GM18511 (cell line): ENCODE results near the gene XIRP1.

Experiments used
- ATAC-seq: cut with Tn5 transposase; IDR thresholded peaks from one replicate; pipeline ENCODE4 v1.9.1; 2021; ENCODE audit warnings: mild to moderate bottlenecking, moderate library complexity; ENCODE audit not compliant: unreplicated experiment

The XIRP1 gene

GRCh38 chr3:39188271-39189149 is 3.9 kb downstream of the XIRP1 start:
- ATAC-seq: no peak

GRCh38 chr3:39187372-39188155 is 4.8 kb downstream of the XIRP1 start:
- no peak for ATAC-seq

- ATAC-seq: no peak
These were observed 5.7 kb downstream of the XIRP1 start for GRCh38 chr3:39186692-39187151.

GRCh38 chr3:39185959-39186691 is 6.3 kb downstream of the XIRP1 start:
- no peak for ATAC-seq

GRCh38 chr3:39185326-39185958 is 7.0 kb downstream of the XIRP1 start:
- ATAC-seq: no peak

DNA sequence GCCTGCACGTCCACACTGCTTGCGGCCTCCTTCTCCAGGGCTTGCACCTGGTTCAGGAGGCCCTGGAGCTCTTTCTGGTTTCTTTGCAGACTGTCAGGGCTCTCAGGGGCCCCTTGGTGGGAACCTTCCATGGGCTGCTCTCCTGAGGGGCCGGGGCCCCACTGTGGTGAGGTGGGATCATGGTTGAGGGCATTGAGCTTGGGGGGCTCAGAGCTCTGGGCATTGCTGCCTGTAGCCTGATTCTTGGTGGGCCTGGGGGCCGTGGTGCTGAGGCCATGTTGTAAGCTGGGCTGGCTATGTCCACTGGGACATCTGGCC is 7.5 kb downstream of the XIRP1 start:
- no peak for ATAC-seq

DNA sequence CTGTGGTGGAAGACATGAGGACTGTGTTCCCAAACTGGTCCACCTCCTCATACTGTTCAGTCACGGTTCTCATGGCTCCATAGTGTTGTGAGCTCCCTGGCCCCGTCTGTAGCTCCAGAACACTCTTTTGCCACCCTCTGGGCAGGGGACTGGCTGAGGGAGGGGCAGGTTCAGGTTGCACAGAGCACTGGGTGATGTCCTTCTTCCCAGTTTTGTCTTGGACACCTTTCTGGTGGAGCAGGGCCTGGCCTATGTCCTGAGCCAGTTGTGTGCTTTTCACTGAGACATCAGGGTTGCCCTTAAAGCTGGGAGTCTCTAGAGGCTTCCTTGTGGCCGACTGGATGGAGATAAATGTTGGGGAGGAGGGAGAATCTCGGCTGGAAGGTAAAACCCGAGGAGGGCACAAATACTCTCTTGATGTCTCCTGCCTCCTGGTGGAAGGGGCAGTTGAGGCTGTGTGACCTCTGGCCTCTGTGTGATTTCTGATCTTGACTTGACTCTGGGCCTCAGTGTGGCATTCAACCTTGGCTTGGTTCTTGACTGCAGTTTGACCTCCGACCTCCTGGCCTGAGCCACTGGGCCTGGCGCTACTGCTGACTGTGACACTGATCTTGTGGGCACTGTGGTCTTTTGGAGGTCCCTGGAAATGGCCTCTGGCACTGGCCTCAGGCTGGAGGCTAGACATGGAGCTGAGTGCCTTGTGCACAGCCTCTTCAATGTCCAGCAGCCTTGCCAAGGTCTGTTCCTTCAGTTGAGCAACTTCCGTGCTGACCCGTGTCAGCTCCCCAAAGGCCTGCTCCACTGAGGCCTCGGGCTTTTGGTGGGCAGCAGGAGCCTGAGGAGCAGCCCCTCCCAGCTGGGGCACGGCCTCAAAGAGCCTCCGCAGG is 8.1 kb downstream of the XIRP1 start:
- no peak for ATAC-seq

DNA sequence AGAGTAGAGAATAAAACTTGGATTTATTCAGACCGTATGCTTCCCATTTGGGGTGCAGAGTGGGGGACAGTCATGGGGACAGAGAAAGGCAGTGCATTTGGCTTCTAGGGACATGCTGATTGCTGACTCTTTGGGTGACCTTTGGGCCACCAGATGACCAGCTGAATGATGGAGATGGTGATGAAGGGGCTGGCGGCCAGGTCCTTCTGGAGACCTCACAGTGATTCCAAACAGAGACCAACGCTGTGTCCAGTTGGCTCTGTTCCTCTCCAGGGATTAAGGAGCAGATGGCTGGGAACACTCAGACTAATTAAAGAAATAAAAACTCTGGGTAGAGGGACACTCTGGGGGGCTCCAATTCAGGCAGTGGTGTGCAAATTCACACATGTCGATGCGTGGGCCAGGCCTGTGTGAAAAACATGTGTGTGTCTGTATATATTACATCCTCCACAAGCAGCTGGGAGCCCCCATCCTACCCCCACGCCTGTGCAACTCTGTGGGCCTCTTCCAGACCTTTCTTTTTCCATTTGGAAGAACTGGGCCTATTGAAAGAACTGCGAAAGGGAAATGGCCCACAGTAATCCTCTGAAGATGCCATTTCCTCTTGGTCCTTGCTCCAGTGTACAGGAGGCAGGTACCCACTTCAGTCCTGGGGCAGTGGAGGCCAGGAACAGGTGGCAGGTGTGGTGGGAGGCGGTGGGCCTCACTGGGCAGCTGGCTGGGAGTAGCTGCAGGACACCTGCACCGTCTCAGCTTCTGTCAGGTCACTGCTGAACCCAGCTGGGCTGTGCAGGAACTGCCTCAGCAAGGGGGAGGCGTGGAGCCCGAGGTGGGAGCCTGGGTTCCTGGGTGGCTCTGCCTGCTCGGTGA is 8.9 kb downstream of the XIRP1 start:
- ATAC-seq: no peak

GRCh38 chr3:39181408-39182335 is 10.7 kb downstream of the XIRP1 start:
- no peak for ATAC-seq

DNA sequence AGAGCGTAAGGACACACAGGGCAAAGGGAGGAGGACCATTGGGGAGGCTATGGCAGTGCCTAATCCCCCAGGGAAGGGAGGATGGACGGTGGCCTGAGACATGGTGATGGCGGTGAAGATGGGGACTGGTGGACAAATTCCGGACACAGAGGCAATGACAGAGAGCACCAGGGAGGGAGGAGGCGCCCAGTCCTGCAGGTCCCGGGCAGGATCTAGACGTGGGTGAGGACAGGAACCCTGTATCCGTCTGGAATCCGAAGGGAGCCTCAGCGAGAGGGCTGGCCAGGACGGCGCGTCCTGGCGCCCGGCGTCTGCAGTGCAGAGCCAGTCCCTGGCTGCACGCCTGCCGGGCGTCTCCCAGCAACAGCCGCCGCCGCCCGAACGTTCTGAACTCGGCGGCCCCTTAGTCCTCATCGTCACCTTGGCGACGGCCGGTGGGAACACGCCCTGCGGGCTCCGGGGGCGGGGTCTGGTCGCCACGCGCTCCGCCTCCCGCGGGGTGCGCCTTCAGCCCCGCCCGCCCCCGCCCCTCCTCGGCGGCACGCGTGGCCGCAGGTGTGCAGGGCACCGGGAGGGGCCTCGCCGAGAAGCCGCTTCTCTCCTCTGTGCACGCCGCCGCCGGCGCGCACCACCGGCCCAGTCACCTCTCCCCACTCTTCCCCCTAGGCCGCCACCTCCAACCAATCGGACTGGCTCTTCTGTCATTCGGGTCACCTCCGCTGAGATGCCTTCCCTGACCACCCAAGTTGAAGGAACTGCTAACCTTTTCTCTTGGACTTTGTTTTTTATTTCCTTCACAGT is 11.6 kb downstream of the XIRP1 start:
- peak; percentile 93 for ATAC-seq

- ATAC-seq: no peak
These were observed 12.2 kb downstream of the XIRP1 start for GRCh38 chr3:39180183-39180545.

- ATAC-seq: no peak
These were observed 13.8 kb downstream of the XIRP1 start for GRCh38 chr3:39178553-39178952.

DNA sequence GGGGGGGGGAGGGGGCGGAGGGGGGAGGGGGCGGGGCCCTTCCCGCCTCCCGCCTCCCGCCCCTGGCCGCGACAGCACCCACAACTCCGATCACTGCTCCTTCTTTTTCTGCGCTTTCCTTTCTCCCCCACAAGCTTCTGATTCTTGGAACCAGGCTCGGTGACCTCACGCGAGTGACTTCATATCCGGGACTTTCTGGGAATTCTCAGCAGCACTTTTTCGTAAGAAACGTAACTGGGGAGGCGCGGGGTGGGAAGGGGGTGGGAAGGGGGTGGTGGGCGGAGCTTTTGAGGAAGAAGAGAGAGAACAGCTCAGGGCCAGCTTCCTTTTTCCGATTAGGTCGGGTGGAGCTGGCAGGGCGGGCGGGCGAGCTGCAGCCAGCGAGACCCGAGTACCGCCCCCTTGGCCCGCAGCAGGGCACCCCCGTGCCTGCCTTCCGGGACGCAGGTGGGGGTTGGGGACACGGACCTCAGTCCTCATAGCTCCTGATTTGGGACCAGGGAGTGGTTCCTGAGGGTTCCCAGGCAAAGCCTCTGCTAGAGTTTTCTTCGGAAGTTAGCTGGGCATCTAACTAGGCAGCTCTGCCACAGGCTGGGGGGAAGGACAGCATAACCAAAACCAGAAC is 14.6 kb downstream of the XIRP1 start:
- peak; percentile 55 for ATAC-seq

GRCh38 chr3:39176025-39176714 is 16.2 kb downstream of the XIRP1 start:
- no peak for ATAC-seq

GRCh38 chr3:39173318-39174125 is 18.9 kb downstream of the XIRP1 start:
- ATAC-seq: no peak
